K562 treated with DMSO at 1 percent for 48 hours (cell line): Measurements from ENCODE around the gene CGRRF1. TPM values are rescaled to one million over a fixed set of nuclear protein-coding genes. Genes with fewer than 3 reads are reported as not detected.

Experiments
- total RNA-seq: library from RNA; unstranded; fragments of 300-600 nt; gene quantifications from 2 replicates; pipeline ENCODE4 v1.2.3, GENCODE V29; 2022; ENCODE audit warnings: low replicate concordance; ENCODE audit errors: extremely low read depth

Gene CGRRF1, protein sequence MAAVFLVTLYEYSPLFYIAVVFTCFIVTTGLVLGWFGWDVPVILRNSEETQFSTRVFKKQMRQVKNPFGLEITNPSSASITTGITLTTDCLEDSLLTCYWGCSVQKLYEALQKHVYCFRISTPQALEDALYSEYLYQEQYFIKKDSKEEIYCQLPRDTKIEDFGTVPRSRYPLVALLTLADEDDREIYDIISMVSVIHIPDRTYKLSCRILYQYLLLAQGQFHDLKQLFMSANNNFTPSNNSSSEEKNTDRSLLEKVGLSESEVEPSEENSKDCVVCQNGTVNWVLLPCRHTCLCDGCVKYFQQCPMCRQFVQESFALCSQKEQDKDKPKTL
- not detected in 2 replicates for total RNA-seq

DNA sequence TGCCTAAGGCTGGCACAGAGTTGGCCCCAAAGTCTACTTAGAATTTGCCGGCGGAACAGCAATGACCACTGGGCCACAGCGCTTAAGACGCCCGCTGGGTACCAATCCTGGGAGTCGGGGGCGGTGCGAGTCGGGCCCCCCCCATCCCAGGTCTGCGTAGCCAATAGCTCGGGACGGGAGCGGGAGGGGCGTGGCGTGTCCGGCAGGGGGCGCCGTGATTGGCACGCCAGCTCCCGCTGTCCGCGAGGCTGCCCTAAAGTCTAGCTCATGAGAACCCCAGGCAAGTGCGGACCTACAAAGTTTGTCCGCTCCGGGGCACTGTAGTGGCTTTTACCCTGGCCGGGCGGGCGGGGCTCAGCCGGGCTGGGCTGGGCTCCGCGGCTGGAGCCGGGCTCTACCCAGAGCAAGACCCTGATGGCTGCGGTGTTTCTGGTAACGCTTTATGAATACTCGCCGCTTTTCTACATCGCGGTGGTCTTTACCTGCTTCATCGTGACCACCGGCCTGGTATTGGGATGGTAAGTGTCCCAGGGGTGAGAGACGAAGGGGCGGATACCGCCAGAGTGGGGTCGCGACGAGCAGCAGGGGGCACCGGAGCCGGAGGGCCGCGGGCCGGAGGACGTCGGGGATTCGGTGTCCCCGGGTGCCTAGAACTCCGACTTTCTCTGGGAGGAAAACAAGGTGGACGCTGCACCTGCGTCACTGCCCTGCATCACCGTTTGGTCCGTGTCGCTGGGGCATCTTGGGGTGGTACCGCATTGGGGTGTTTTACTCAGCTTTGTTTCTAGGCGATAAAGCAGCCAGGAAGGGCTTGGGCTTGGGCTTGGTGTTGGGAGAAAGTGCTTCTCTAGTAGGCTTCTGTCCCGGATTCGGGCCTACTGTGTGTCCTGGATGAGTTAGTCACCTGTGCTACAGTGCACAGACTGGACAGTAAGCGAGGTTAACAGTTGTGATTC is at the start of gene CGRRF1:
CGRRF1 (plus strand) TSS at position 361 of the 956 bp plus-strand sequence; CDS start at position 415, 54 bp downstream.

GRCh38 chr14:54488646-54489317 is 20.9 kb upstream of the CGRRF1 start, which contains the start of gene GMFB:
Gene GMFB (minus strand): TSS chr14:54488980. CDS start chr14:54488927, 53 bp downstream.

GRCh38 chr14:54566410-54567223 is 56.9 kb downstream of the CGRRF1 start, which contains the start of gene SAMD4A:
Gene SAMD4A (plus strand): TSS chr14:54567128. CDS start chr14:54567917, 789 bp downstream.

Other genes with a start within 250 kb of the CGRRF1 start
- gene CDKN3, start 112.9 kb upstream of the CGRRF1 start, total RNA-seq = not detected in 2 replicates
- not detected in 2 replicates for gene CNIH1, start 68.5 kb upstream of the CGRRF1 start, total RNA-seq
- not detected in 2 replicates for gene GMFB, start 20.9 kb upstream of the CGRRF1 start, total RNA-seq
- gene SAMD4A, start 57.2 kb downstream of the CGRRF1 start, total RNA-seq = not detected in 2 replicates